ENCODE data around the gene PRPSAP2.

The PRPSAP2 gene

DNA sequence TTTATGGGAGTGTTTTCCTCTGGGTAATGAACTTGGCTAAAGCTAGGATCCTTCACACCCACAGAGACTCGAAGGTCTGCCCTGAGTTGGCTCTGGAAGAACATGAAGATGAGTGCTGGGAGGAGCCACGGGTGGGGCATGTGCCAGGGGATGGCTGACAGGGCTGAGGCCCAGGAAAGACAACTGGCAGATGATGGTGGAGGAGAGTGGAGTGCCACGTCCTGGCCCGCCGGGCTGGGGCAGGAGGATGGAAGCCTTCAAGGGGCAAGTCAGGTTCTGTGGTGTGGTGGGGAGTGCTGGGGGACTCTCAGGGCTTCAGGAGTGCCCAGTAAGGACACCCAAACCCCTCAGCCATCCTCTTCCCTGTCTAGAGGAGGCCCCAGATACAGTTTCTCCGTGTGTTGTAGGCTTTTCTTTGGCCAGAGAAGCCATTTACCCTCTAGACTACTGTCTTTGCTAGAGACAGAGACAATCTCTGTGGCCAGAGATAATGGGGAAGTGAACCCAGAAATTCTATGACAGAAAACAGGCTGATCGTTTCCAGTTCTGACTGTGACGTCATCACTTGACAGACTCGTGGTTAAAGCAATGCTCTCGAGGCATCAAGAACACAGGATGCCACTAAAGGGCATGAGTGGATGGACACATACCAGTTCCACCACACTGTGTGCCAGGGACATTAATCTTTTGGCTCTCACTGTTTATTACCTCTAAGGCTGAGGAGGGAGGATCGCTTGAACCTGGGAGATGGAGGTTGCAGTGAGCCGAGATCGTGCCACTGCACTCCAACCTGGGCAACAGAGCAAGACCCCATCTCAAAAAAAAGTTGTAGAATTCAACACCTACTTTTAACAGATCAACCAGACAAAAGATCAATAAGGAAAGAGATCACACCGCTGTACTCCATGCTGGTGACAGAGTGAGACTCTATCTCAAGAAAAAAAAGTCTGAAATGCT lies 75.4 kb downstream of the PRPSAP2 start:
- ChIA-PET POLR2A (interaction anchor here (0.9 kb wide), 1 partner anchor 22 kb away, joined by 6 read pairs; no protein-coding TSS in a partner anchor), CTCF (interaction anchor here (0.7 to 1.7 kb wide), 5 partner anchors 11 to 30 kb away, joined by 3 to 4 read pairs (median 3); no protein-coding TSS in a partner anchor)
- TF ChIP-seq, protein P1, sequence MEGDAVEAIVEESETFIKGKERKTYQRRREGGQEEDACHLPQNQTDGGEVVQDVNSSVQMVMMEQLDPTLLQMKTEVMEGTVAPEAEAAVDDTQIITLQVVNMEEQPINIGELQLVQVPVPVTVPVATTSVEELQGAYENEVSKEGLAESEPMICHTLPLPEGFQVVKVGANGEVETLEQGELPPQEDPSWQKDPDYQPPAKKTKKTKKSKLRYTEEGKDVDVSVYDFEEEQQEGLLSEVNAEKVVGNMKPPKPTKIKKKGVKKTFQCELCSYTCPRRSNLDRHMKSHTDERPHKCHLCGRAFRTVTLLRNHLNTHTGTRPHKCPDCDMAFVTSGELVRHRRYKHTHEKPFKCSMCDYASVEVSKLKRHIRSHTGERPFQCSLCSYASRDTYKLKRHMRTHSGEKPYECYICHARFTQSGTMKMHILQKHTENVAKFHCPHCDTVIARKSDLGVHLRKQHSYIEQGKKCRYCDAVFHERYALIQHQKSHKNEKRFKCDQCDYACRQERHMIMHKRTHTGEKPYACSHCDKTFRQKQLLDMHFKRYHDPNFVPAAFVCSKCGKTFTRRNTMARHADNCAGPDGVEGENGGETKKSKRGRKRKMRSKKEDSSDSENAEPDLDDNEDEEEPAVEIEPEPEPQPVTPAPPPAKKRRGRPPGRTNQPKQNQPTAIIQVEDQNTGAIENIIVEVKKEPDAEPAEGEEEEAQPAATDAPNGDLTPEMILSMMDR (IDR thresholded peaks at IDR 0.05; ENCODE audit: control extremely low read depth, extremely low read depth, low read depth, missing control alignments) = no peak
- DNase-seq (ENCODE audit: extremely low spot score) = no peak

DNA sequence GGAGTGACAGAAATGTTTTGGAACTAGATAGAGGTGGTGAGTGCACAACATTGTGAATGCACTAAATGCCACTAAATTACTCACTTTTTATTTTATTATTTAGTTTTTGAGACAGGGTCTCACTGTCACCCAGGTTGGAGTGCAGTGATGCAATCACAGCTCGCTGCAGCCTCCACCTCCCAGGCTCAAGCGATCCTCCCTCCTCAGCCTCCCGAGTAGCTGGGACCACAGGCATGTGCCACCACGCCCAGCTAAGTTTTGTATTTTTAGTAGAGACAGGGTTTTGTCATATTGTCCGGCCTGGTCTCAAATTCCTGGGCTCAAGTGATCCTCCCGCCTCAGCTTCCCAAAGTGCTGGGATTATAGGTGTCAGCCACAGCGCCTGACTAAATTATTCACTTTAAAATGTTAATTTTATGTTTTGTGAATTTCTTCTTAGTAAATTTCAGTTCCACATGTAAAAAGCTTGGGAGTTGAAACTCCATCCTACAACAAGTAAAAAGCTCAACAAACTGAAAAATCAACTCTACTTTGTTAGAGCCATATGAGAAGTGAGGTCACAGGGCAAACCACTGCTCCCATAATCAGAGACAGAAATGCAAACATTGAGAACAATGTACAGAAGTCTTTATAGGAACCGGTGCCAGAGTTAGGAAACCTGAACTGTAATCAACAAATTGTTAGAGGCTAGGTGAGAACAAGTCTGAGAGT lies 80.2 kb downstream of the PRPSAP2 start:
- POLR2A ChIA-PET = no interaction called here
- CTCF ChIA-PET = interaction anchor here (1.1 to 1.6 kb wide), 2 partner anchors 22 to 42 kb away, joined by 4 to 13 read pairs; no protein-coding TSS in a partner anchor
- no peak for DNase-seq (ENCODE audit: extremely low spot score)
- TF ChIP-seq, protein P1 (IDR thresholded peaks at IDR 0.05; ENCODE audit: control extremely low read depth, extremely low read depth, low read depth, missing control alignments) = no peak

DNA sequence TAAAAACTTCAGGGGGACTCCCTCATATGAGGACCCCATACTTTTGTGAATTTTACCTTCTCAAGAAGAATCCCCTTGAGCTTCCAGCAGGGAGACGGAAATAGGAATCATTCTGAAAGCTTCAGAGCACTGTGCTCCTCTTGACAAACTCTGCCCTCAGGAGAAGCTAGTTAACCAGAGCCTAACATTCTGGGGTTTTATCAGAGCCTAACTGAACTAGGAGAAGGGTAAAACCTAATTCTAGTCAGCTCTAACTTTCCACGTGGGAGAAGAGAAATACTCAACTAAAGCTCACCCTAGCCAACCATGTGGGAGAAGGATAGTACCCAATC lies 80.7 kb downstream of the PRPSAP2 start:
- DNase-seq (ENCODE audit: extremely low spot score) = no peak
- TF ChIP-seq, protein P1 (IDR thresholded peaks at IDR 0.05; ENCODE audit: control extremely low read depth, extremely low read depth, low read depth, missing control alignments) = no peak
- ChIA-PET CTCF (interaction anchor here (1.1 to 1.6 kb wide), 2 partner anchors 22 to 43 kb away, joined by 4 to 13 read pairs; no protein-coding TSS in a partner anchor), POLR2A (no interaction called here)

DNA sequence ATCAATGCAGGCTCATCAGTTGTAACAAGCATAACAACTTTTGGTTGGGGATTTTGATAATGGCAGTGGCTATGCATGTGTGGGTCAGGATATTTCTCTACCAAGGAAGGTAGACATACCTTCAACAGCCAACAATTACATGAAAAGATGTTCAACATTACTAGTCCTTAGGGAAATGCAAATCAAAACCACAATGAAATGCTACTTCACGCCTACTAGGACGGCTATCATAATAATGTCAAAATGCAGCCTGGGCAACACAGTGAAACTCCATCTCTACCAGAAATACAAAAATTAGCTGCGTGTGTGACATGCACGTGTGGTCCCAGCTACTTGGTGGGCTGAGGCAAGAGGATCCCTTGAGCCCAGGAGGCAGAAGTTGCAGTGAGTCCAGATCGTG lies 86.7 kb downstream of the PRPSAP2 start:
- CTCF ChIA-PET = interaction anchor here (1.1 to 4.3 kb wide), 2 partner anchors 12 to 16 kb away, joined by 4 to 26 read pairs; no protein-coding TSS in a partner anchor
- POLR2A ChIA-PET = no interaction called here
- TF ChIP-seq, protein P1 (IDR thresholded peaks at IDR 0.05; ENCODE audit: control extremely low read depth, extremely low read depth, low read depth, missing control alignments) = no peak
- DNase-seq (ENCODE audit: extremely low spot score) = no peak

DNA sequence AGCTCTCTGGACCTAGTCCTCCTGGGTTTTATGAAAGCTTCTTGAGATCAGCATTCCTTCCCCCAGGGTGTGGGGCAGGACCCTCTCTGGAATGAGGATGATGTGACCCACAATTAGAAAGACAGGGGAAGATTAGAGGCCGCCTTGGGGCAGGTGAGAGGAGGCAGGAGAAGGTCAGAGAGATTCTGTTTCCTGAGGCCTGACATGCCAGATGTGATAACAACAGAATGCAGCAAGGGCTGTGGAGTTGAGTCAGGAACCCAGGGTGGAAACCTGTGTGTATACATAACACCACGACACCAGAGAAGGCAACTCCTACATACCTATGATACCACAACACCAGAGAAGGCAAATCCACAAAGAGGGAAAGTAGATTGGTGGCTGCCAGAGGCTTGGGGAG lies 88.6 kb downstream of the PRPSAP2 start:
- CTCF ChIA-PET = interaction anchor here (1.3 to 1.6 kb wide), 3 partner anchors 8 to 14 kb away, joined by 3 to 5 read pairs (median 4); no protein-coding TSS in a partner anchor
- POLR2A ChIA-PET = no interaction called here
- TF ChIP-seq, protein P1 (IDR thresholded peaks at IDR 0.05; ENCODE audit: control extremely low read depth, extremely low read depth, low read depth, missing control alignments) = no peak
- no peak for DNase-seq (ENCODE audit: extremely low spot score)

DNA sequence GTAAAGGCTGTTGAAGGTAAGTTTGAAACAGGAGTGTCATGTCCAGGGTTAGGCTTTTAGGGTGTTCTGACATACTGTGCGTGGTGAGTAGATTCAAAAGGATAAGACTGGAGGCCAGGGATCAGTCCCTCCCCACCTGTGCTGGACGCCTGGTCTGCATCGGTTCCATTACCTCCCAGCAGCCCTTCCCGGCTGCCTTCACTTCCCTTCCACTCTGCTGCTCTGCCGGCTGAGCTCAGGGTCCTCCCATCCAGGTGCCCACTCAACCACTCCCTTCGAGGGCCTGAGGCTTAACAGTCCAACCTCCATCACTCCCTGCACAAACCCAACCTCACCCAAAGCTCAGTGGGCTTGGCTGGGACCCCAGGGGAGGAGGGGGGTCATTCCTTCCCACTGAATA lies 89.9 kb downstream of the PRPSAP2 start:
- DNase-seq (ENCODE audit: extremely low spot score) = no peak
- ChIA-PET POLR2A (interaction anchor here (0.6 kb wide), 2 partner anchors 11 to 155 kb away, joined by 3 read pairs; no protein-coding TSS in a partner anchor), CTCF (interaction anchor here (3.0 kb wide), 1 partner anchor 14 kb away, joined by 25 read pairs; no protein-coding TSS in a partner anchor)
- TF ChIP-seq, protein P1 (IDR thresholded peaks at IDR 0.05; ENCODE audit: control extremely low read depth, extremely low read depth, low read depth, missing control alignments) = no peak
